ENCODE results near the gene MGA.

Gene MGA

GRCh38 chr15:41660235-41661077, at the start of gene MGA:
TSS of gene MGA (plus strand) at chr15:41660405.
- Histone ChIP-seq H3K36me3 (ENCODE audit: control insufficient read depth, insufficient read depth, low read length) (no peaks in the 10 kb centered on the region), H3K27me3 (ENCODE audit: control insufficient read depth, insufficient read depth, low read length) (peaks cover 22% of the 10 kb centered on the region), H3K9ac (ENCODE audit: low read depth, low read length) (peak within 1 kb of the TSS; percentile 76), H3K4me3 (ENCODE audit: low read depth, low read length) (peak within 1 kb of the TSS; percentile 81), H3K4me1 (ENCODE audit: control insufficient read depth, insufficient read depth, low read length) (peaks cover 15% of the 10 kb centered on the region), H3K27ac (ENCODE audit: low read depth, low read length) (peak within 1 kb of the TSS; percentile 97), H3K9me3 (ENCODE audit: control insufficient read depth, insufficient read depth, low read length) (no peaks in the 10 kb centered on the region)

DNA sequence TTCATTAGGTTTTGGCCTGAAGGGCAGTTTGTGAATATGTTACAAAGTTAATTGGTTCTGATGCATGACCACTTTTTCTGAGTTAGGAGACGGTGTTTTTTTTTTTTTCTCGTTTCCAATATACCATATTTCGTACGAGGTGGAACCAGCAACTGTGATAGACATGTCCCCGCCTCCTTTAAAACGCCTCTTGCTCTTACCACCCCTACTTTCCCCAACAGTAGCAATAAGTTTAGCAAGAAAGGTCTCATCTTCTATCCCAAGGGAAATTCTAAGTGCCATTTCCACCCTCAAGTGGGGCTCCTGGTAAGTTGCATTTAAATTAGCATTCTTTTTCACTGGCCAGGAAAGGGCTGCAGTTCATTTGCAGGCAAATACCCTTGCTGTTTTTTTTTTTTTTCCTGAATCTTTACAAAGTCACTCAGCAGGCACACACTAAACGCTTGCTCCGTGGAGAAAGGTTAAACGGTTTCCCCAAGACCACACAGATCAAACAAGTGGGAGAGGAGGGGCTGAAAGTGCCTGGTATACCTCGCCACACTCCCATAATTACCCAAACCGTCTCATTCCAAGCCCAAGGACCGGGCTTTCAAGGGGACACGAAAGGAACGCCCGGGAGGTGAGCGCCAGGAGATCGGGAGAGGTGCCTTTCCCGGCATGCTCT, 39.5 kb upstream of the MGA start:
- Histone ChIP-seq H3K27ac (ENCODE audit: low read depth, low read length) (peak overlapping the region; percentile 40), H3K4me3 (ENCODE audit: low read depth, low read length) (peak overlapping the region; percentile 56), H3K9ac (ENCODE audit: low read depth, low read length) (peak overlapping the region; percentile 37; the same call in 1 of the 2 replicates), H3K9me3 (ENCODE audit: control insufficient read depth, insufficient read depth, low read length) (no peaks in the 10 kb centered on the region), H3K4me1 (ENCODE audit: control insufficient read depth, insufficient read depth, low read length) (peaks cover 8% of the 10 kb centered on the region), H3K27me3 (ENCODE audit: control insufficient read depth, insufficient read depth, low read length) (peaks cover 19% of the 10 kb centered on the region; the same call in 1 of the 2 replicates), H3K36me3 (ENCODE audit: control insufficient read depth, insufficient read depth, low read length) (no peaks in the 10 kb centered on the region)

DNA sequence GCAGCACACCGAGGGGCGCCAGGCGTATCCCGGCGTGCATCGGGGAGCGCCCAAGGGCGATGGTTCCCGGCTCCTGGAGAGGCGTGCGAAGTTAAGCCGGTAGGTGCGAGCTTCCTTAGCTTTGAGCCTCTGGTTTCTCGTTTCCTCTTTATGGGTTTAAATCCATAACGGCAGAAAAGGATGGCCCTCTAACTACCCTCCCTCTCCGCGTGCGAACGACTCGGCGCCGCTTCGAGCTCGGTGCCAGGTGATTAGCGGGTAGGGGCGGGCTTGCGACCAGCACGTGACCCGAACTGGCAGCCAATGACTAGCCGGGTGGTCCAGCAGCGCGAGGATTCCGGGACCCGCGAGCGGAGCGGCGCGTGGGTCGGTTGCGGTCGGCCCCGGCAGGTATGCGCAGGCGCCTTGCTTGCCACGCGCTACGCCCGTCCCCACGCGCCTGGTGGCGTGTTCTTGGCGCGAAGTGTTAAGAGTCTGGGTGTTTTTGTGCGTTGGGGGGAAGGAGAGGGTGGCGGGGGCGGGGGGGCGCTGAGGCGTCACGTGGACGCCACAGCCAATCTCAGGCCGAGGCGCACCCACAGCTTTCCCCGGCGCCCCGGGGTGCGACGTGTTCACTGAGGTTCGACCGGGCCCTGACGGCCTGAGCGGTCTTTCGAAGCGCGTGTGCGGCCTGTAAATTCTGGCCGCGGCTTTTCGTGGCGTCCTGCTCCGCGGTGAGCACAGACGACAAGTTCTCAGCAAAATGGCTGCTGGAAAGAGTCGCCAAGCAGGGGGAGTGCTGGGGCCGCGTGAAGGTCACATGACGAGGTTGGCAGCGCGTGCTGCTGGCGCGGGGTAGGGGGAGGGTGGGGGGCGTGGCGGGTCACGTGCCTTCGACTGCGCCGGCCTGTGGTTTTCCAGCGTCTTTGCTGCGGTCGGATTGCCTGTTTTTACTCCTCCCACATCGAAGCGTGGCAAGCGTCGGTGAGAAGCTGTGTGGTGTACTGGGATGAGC, 38.7 kb upstream of the MGA start:
- no peaks in the 10 kb centered on the region for H3K36me3 ChIP-seq (ENCODE audit: control insufficient read depth, insufficient read depth, low read length)
- peaks cover 8% of the 10 kb centered on the region for H3K4me1 ChIP-seq (ENCODE audit: control insufficient read depth, insufficient read depth, low read length)
- no peaks in the 10 kb centered on the region for H3K9me3 ChIP-seq (ENCODE audit: control insufficient read depth, insufficient read depth, low read length)
- peak overlapping the region; percentile 87 for H3K9ac ChIP-seq (ENCODE audit: low read depth, low read length)
- peaks cover 19% of the 10 kb centered on the region; the same call in 1 of the 2 replicates for H3K27me3 ChIP-seq (ENCODE audit: control insufficient read depth, insufficient read depth, low read length)
- peak overlapping the region; percentile 56 for H3K4me3 ChIP-seq (ENCODE audit: low read depth, low read length)
- H3K27ac ChIP-seq (ENCODE audit: low read depth, low read length): peak overlapping the region; percentile 71

DNA sequence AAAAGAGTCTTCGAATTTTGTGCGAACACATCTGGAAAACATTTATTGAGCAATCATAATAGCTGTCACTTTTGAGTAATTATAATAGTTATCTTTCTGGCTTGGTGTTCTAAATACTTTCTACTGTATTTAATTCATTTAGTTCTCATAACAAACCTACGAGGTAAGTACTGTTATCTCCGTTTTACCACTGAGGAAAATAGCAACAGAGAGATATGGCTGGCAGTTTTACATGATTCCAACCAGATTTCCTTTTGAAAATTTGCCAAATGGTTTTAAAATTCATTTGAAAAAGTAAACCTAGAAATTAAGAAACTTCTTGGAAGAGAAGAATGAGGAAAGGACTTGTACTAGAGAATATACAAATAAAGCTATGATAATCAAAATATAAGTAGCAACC, 37.3 kb upstream of the MGA start:
- Histone ChIP-seq H3K4me1 (ENCODE audit: control insufficient read depth, insufficient read depth, low read length) (peaks cover 8% of the 10 kb centered on the region), H3K9me3 (ENCODE audit: control insufficient read depth, insufficient read depth, low read length) (no peaks in the 10 kb centered on the region), H3K4me3 (ENCODE audit: low read depth, low read length) (no peak overlapping the region)

DNA sequence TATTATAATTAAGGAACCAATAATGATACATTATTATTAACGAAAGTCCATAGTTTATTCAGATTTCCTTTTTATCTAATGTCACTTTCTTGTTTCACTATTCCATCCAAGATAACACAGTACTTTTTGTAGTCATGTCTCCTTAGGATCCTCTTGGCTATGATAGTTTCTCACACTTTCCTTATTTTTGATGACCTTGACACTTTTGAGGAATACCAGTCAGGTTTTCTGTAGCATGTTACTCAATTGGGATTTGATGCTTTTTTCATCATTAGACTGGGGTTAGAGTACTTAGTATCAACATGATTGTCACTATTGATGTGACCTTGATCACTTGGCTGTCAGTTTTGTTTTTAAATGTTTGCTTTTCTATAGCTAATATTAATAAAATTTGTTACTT, 33.0 kb upstream of the MGA start:
- Histone ChIP-seq H3K4me1 (ENCODE audit: control insufficient read depth, insufficient read depth, low read length) (peaks cover 24% of the 10 kb centered on the region), H3K27ac (ENCODE audit: low read depth, low read length) (no peak overlapping the region), H3K4me3 (ENCODE audit: low read depth, low read length) (no peak overlapping the region), H3K9ac (ENCODE audit: low read depth, low read length) (no peak overlapping the region), H3K27me3 (ENCODE audit: control insufficient read depth, insufficient read depth, low read length) (peaks cover 5% of the 10 kb centered on the region; the same call in 1 of the 2 replicates), H3K9me3 (ENCODE audit: control insufficient read depth, insufficient read depth, low read length) (no peaks in the 10 kb centered on the region), H3K36me3 (ENCODE audit: control insufficient read depth, insufficient read depth, low read length) (no peaks in the 10 kb centered on the region)

More for the DNA sequence above, 37.3 kb upstream of the MGA start:
- H3K27me3 ChIP-seq (ENCODE audit: control insufficient read depth, insufficient read depth, low read length): peaks cover 19% of the 10 kb centered on the region; the same call in 1 of the 2 replicates
- no peaks in the 10 kb centered on the region for H3K36me3 ChIP-seq (ENCODE audit: control insufficient read depth, insufficient read depth, low read length)
- H3K27ac ChIP-seq (ENCODE audit: low read depth, low read length): no peak overlapping the region
- H3K9ac ChIP-seq (ENCODE audit: low read depth, low read length): no peak overlapping the region

GRCh38 chr15:41629463-41629862, 30.7 kb upstream of the MGA start:
- H3K27ac ChIP-seq (ENCODE audit: low read depth, low read length): peak overlapping the region; percentile 63
- peaks cover 39% of the 10 kb centered on the region for H3K4me1 ChIP-seq (ENCODE audit: control insufficient read depth, insufficient read depth, low read length)
- no peak overlapping the region for H3K4me3 ChIP-seq (ENCODE audit: low read depth, low read length)

DNA sequence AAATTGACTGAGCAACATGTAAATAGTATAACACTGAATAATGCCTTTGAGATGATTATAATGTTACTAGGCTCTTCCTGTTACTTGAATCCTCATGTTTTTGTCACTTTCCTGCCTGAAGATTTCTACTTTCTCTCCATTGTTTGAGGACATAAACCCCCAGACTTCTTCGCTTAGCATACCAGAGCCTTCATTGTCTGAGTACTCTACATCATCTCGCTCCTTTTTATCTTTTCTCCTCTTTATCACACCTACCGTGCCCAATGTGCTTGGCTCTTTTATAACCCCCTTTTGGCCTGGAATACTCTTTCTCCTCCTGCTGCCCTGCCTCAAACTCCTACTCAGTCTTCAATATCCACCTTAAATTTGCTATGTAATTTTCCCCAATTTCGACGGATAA, 30.3 kb upstream of the MGA start:
- Histone ChIP-seq H3K27ac (ENCODE audit: low read depth, low read length) (peak overlapping the region; percentile 63), H3K36me3 (ENCODE audit: control insufficient read depth, insufficient read depth, low read length) (no peaks in the 10 kb centered on the region), H3K4me1 (ENCODE audit: control insufficient read depth, insufficient read depth, low read length) (peaks cover 40% of the 10 kb centered on the region), H3K9me3 (ENCODE audit: control insufficient read depth, insufficient read depth, low read length) (no peaks in the 10 kb centered on the region), H3K9ac (ENCODE audit: low read depth, low read length) (no peak overlapping the region), H3K27me3 (ENCODE audit: control insufficient read depth, insufficient read depth, low read length) (no peaks in the 10 kb centered on the region), H3K4me3 (ENCODE audit: low read depth, low read length) (0 out of 2 replicates have a peak overlapping the region, but pooled peaks have one; percentile 11)

More at GRCh38 chr15:41629463-41629862, 30.7 kb upstream of the MGA start:
- H3K9ac ChIP-seq (ENCODE audit: low read depth, low read length): no peak overlapping the region
- H3K36me3 ChIP-seq (ENCODE audit: control insufficient read depth, insufficient read depth, low read length): no peaks in the 10 kb centered on the region
- no peaks in the 10 kb centered on the region for H3K9me3 ChIP-seq (ENCODE audit: control insufficient read depth, insufficient read depth, low read length)
- no peaks in the 10 kb centered on the region for H3K27me3 ChIP-seq (ENCODE audit: control insufficient read depth, insufficient read depth, low read length)

DNA sequence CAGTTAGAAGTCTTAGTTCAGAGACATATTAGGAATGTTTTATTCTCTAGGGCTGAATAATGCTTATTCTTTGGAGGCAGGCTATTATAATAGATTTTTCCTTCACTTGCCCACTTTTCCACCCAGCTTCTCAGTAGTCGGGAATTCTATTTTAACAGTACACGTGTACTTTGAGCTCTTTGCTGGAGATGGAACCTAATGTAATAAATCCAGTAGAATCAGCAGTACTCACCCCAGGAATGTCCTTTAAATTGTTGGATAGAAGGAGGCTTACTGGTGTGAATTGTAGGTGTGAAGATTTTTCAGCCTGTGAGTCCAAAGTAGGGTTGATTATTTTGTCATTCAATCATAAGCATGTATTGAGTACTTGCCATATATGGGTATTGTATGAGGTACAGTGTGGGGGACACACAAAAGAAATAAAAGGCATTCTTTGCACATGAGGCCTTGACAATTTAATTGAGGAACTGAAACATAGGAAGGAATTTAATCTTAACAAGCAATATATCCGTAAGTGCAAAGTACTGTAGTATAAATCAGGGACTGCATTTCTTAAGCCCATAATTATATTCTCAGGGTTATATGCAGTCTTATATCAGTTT, 29.5 kb upstream of the MGA start:
- Histone ChIP-seq H3K27me3 (ENCODE audit: control insufficient read depth, insufficient read depth, low read length) (no peaks in the 10 kb centered on the region), H3K9ac (ENCODE audit: low read depth, low read length) (no peak overlapping the region), H3K9me3 (ENCODE audit: control insufficient read depth, insufficient read depth, low read length) (no peaks in the 10 kb centered on the region), H3K4me3 (ENCODE audit: low read depth, low read length) (no peak overlapping the region), H3K27ac (ENCODE audit: low read depth, low read length) (peak overlapping the region; percentile 53), H3K4me1 (ENCODE audit: control insufficient read depth, insufficient read depth, low read length) (peaks cover 40% of the 10 kb centered on the region), H3K36me3 (ENCODE audit: control insufficient read depth, insufficient read depth, low read length) (no peaks in the 10 kb centered on the region)

GRCh38 chr15:41631880-41632470, 28.2 kb upstream of the MGA start:
- Histone ChIP-seq H3K9ac (ENCODE audit: low read depth, low read length) (no peak overlapping the region), H3K4me1 (ENCODE audit: control insufficient read depth, insufficient read depth, low read length) (peaks cover 40% of the 10 kb centered on the region), H3K9me3 (ENCODE audit: control insufficient read depth, insufficient read depth, low read length) (no peaks in the 10 kb centered on the region), H3K27ac (ENCODE audit: low read depth, low read length) (no peak overlapping the region), H3K4me3 (ENCODE audit: low read depth, low read length) (no peak overlapping the region), H3K27me3 (ENCODE audit: control insufficient read depth, insufficient read depth, low read length) (no peaks in the 10 kb centered on the region), H3K36me3 (ENCODE audit: control insufficient read depth, insufficient read depth, low read length) (no peaks in the 10 kb centered on the region)

- no peak overlapping the region for H3K27ac ChIP-seq (ENCODE audit: low read depth, low read length)
These were observed 26.6 kb upstream of the MGA start for GRCh38 chr15:41633609-41634008.

More at GRCh38 chr15:41633609-41634008, 26.6 kb upstream of the MGA start:
- Histone ChIP-seq H3K9me3 (ENCODE audit: control insufficient read depth, insufficient read depth, low read length) (no peaks in the 10 kb centered on the region), H3K4me1 (ENCODE audit: control insufficient read depth, insufficient read depth, low read length) (peaks cover 40% of the 10 kb centered on the region), H3K36me3 (ENCODE audit: control insufficient read depth, insufficient read depth, low read length) (no peaks in the 10 kb centered on the region), H3K4me3 (ENCODE audit: low read depth, low read length) (no peak overlapping the region), H3K27me3 (ENCODE audit: control insufficient read depth, insufficient read depth, low read length) (no peaks in the 10 kb centered on the region), H3K9ac (ENCODE audit: low read depth, low read length) (no peak overlapping the region)
